Trophoblast cell (in vitro differentiated cells and primary cell): Measurements from ENCODE around the gene CD36.

ENCODE experiments used
- DNase-seq, 2 donors: peaks; one replicate each; pipeline ENCODE4 v3.0.0-alpha.2; 2016
- H2AFZ ChIP-seq: 2 replicates; pipeline ENCODE4 v1.6.1; 2013; ENCODE audit warnings: low read length, moderate library complexity, mild to moderate bottlenecking; ENCODE audit not compliant: insufficient read depth, poor library complexity
- H2AK5ac ChIP-seq: 2 replicates; pipeline ENCODE4 v1.6.1; 2013; ENCODE audit warnings: mild to moderate bottlenecking, low read length
- H2BK120ac ChIP-seq: 2 replicates; pipeline ENCODE4 v1.6.1; 2013; ENCODE audit warnings: low read length, mild to moderate bottlenecking, moderate library complexity; ENCODE audit not compliant: insufficient read depth, poor library complexity
- H2BK12ac ChIP-seq: 2 replicates; pipeline ENCODE4 v1.6.1; 2013; ENCODE audit warnings: mild to moderate bottlenecking, low read length, moderate library complexity
- H2BK5ac ChIP-seq: 2 replicates; pipeline ENCODE4 v1.6.1; 2013; ENCODE audit warnings: low read length, low read depth, moderate library complexity, mild to moderate bottlenecking; ENCODE audit not compliant: poor library complexity
- H3K14ac ChIP-seq: 2 replicates; pipeline ENCODE4 v1.6.1; 2013; ENCODE audit warnings: mild to moderate bottlenecking, low read length
- H3K18ac ChIP-seq: 2 replicates; pipeline ENCODE4 v1.6.1; 2013; ENCODE audit warnings: mild to moderate bottlenecking, low read length
- H3K23ac ChIP-seq: 2 replicates; pipeline ENCODE4 v1.6.1; 2013; ENCODE audit warnings: low read length
- H3K27ac ChIP-seq: 2 replicates; pipeline ENCODE4 v1.5.1; 2013; ENCODE audit warnings: low read depth, mild to moderate bottlenecking, inconsistent platforms, low read length, moderate library complexity
- H3K27me3 ChIP-seq: 2 replicates; pipeline ENCODE4 v1.6.1; 2013; ENCODE audit warnings: inconsistent platforms, mild to moderate bottlenecking, low read length, moderate library complexity; ENCODE audit not compliant: insufficient read depth
- H3K36me3 ChIP-seq, 2 experiments: 1 replicate in 1 of 2; 2 replicates in 1 of 2; pipeline ENCODE4 v1.6.1; 2013; ENCODE audit warnings: low read length in 2 of 2, mild to moderate bottlenecking in 2 of 2, moderate library complexity in 1 of 2; ENCODE audit not compliant: insufficient read depth in 2 of 2, control insufficient read depth in 1 of 2
- H3K4ac ChIP-seq: 2 replicates; pipeline ENCODE4 v1.6.1; 2013; ENCODE audit warnings: low read depth, mild to moderate bottlenecking, low read length, moderate library complexity
- H3K4me1 ChIP-seq, 2 experiments: 1 replicate in 1 of 2; 2 replicates in 1 of 2; pipeline ENCODE4 v1.6.1; 2013; ENCODE audit warnings: low read length in 2 of 2, mild to moderate bottlenecking in 2 of 2, moderate library complexity in 1 of 2; ENCODE audit not compliant: insufficient read depth in 2 of 2, control insufficient read depth in 1 of 2
- H3K4me2 ChIP-seq: 2 replicates; pipeline ENCODE4 v1.6.1; 2013; ENCODE audit warnings: inconsistent platforms, mild to moderate bottlenecking, low read length, moderate library complexity
- H3K4me3 ChIP-seq: 2 replicates; pipeline ENCODE4 v1.5.1; 2013; ENCODE audit warnings: mild to moderate bottlenecking, low read depth, low read length, inconsistent platforms
- H3K79me1 ChIP-seq: one replicate; pipeline ENCODE4 v1.6.1; 2013; ENCODE audit warnings: low read length
- H3K79me2 ChIP-seq: 2 replicates; pipeline ENCODE4 v1.6.1; 2013; ENCODE audit warnings: low read length, mild to moderate bottlenecking; ENCODE audit not compliant: control insufficient read depth, insufficient read depth, poor library complexity
- H3K9ac ChIP-seq: 2 replicates; pipeline ENCODE4 v1.6.1; 2013; ENCODE audit warnings: mild to moderate bottlenecking, low read length
- H3K9me3 ChIP-seq: 2 replicates; pipeline ENCODE4 v1.6.1; 2013; ENCODE audit warnings: low read depth, mild to moderate bottlenecking, control low read depth, inconsistent platforms, low read length; ENCODE audit not compliant: insufficient read depth
- H4K12ac ChIP-seq: 2 replicates; pipeline ENCODE4 v1.6.1; 2013; ENCODE audit warnings: low read depth, mild to moderate bottlenecking, low read length, moderate library complexity
- H4K8ac ChIP-seq: 2 replicates; pipeline ENCODE4 v1.6.1; 2013; ENCODE audit warnings: low read depth, mild to moderate bottlenecking, low read length, moderate library complexity
- H4K91ac ChIP-seq: one replicate; pipeline ENCODE4 v1.6.1; 2013; ENCODE audit warnings: low read depth, mild to moderate bottlenecking, low read length, moderate library complexity
- WGBS: extraction: QIAGEN DNeasy Blood & Tissue Kit; methylation state at CpG from one replicate; pipeline ENCODE4 v1.1.7; 2013; ENCODE audit warnings: missing lambda C conversion rate; ENCODE audit not compliant: insufficient read length, insufficient coverage; ENCODE audit errors: extremely low coverage; 5-methylcytosine and 5-hydroxymethylcytosine counted together

The CD36 gene

DNA sequence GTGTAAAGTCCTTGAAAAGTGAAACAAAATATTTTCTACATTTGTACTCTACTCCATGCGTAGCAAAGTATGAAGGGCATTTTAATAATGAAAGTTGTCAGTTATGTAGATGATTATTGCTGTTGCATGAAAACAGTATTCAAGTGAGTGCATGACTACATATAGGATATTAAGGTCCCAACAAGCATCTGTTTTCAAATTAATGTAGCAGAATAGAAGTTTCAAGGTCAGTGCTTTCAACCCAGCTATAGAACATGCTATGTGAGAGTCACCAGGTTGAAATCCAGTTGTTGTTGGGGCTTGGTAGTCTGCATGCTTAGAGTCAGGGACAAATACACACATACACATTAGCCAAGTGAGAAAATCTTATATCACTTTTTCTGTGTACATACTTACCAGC is 14.8 kb downstream of the CD36 start:
- no peak overlapping the region for H2BK5ac ChIP-seq
- H3K18ac ChIP-seq, result no peak overlapping the region
- H3K79me2 ChIP-seq, result no peaks in the 10 kb centered on the region
- no peak overlapping the region for H3K23ac ChIP-seq
- H2AK5ac ChIP-seq, result no peak overlapping the region
- H3K4me1 ChIP-seq, result no peaks in the 10 kb centered on the region
- peak in 1 of 2 donors; percentile 73 for DNase-seq
- no peak overlapping the region for H4K8ac ChIP-seq
- no peak overlapping the region for H3K27ac ChIP-seq
- H3K4ac ChIP-seq, result no peak overlapping the region
- H3K9ac ChIP-seq, result no peak overlapping the region
- no CpG with 5 or more reads among the region's 1 CpG for WGBS
- no peaks in the 10 kb centered on the region for H3K27me3 ChIP-seq
- no peak overlapping the region for H3K4me3 ChIP-seq
- H2BK12ac ChIP-seq, result no peak overlapping the region
- no peak overlapping the region for H2AFZ ChIP-seq
- H2BK120ac ChIP-seq, result no peak overlapping the region
- H3K79me1 ChIP-seq, result no peaks in the 10 kb centered on the region
- H3K14ac ChIP-seq, result no peak overlapping the region
- no peaks in the 10 kb centered on the region for H3K9me3 ChIP-seq
- no peak overlapping the region for H4K91ac ChIP-seq
- H4K12ac ChIP-seq, result no peak overlapping the region
- H3K36me3 ChIP-seq, result no peaks in the 10 kb centered on the region
- H3K4me2 ChIP-seq, result no peak overlapping the region

DNA sequence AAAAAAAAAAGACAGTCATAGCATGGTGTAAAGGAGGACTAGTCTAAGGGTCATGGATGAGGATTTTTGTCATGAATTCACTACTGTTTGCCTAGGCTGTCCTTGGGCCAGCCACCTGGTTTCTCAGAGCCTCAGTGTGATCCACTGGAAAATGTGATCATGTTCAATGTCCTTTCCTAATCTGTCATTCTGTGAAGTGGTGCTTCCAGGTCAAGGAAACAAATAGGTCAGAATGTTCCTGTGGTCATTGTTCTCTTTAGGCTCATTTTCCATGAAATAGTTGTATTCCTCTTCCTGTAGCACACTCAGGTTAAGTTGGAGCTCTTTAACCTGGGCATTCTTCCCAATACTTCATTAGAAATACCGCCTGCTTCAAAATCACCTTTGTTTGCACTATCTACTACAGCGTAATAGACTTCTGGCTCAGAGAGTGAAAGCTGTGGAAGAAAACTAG is 16.5 kb downstream of the CD36 start:
- WGBS, result no CpG with 5 or more reads among the region's 2 CpGs
- H3K23ac ChIP-seq, result no peak overlapping the region
- H2BK120ac ChIP-seq, result no peak overlapping the region
- no peak overlapping the region for H3K18ac ChIP-seq
- no peak overlapping the region for H4K8ac ChIP-seq
- no peak overlapping the region for H2AK5ac ChIP-seq
- H2AFZ ChIP-seq, result no peak overlapping the region
- no peak overlapping the region for H2BK12ac ChIP-seq
- no peak overlapping the region for H4K12ac ChIP-seq
- H3K14ac ChIP-seq, result no peak overlapping the region
- H3K4me2 ChIP-seq, result no peak overlapping the region
- no peak overlapping the region for H3K9ac ChIP-seq
- H3K27me3 ChIP-seq, result no peaks in the 10 kb centered on the region
- H3K4me1 ChIP-seq, result no peaks in the 10 kb centered on the region
- H3K36me3 ChIP-seq, result no peaks in the 10 kb centered on the region
- no peak overlapping the region for H3K4ac ChIP-seq
- H3K4me3 ChIP-seq, result no peak overlapping the region
- no peaks in the 10 kb centered on the region for H3K9me3 ChIP-seq
- no peak overlapping the region for H4K91ac ChIP-seq
- no peak overlapping the region for H2BK5ac ChIP-seq
- no peak for DNase-seq
- H3K79me2 ChIP-seq, result no peaks in the 10 kb centered on the region
- H3K27ac ChIP-seq, result no peak overlapping the region
- H3K79me1 ChIP-seq, result peaks cover 3% of the 10 kb centered on the region

DNA sequence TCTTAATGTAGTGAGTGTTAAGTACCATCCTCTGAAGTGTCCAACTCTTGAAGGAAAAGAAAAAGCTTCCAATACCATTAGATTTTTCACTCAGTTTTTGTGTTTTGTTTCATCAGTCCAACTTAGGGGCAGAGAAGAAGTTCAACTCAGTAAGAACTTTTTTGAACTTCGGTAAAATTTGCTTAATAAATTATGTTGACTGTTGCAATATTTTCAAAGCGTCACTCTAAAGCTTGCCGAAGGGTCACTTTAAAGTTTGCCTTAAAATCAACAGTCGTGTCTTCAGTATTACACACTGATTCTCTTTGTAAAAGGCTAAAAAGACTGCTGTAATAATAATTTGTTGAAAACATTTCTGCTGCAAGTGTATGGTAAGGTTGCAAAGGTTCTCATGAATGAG is 17.6 kb downstream of the CD36 start:
- Histone ChIP-seq H3K4me2 (no peak overlapping the region), H2BK12ac (no peak overlapping the region), H2BK5ac (no peak overlapping the region), H3K4ac (no peak overlapping the region), H3K18ac (no peak overlapping the region), H2BK120ac (no peak overlapping the region), H3K27me3 (no peaks in the 10 kb centered on the region), H3K4me3 (no peak overlapping the region), H3K9ac (no peak overlapping the region), H3K27ac (no peak overlapping the region), H3K9me3 (no peaks in the 10 kb centered on the region), H3K36me3 (no peaks in the 10 kb centered on the region), H4K8ac (no peak overlapping the region), H3K79me1 (peaks cover 3% of the 10 kb centered on the region), H3K14ac (no peak overlapping the region), H2AFZ (no peak overlapping the region), H2AK5ac (no peak overlapping the region), H3K23ac (no peak overlapping the region), H3K4me1 (no peaks in the 10 kb centered on the region), H4K91ac (no peak overlapping the region), H4K12ac (no peak overlapping the region), H3K79me2 (no peaks in the 10 kb centered on the region)
- WGBS, result no CpG with 5 or more reads among the region's 4 CpGs
- DNase-seq, result no peak

GRCh38 chr7:80659120-80660055 is 20.9 kb downstream of the CD36 start:
- Histone ChIP-seq H3K36me3 (no peaks in the 10 kb centered on the region), H3K14ac (no peak overlapping the region), H3K27me3 (no peaks in the 10 kb centered on the region), H4K91ac (no peak overlapping the region), H4K12ac (no peak overlapping the region), H3K9me3 (no peaks in the 10 kb centered on the region), H3K23ac (no peak overlapping the region), H2BK12ac (no peak overlapping the region), H3K4me2 (no peak overlapping the region), H3K79me1 (peaks cover 3% of the 10 kb centered on the region), H2BK120ac (no peak overlapping the region), H3K4me3 (no peak overlapping the region), H4K8ac (no peak overlapping the region), H3K79me2 (no peaks in the 10 kb centered on the region), H3K27ac (no peak overlapping the region), H3K4me1 (no peaks in the 10 kb centered on the region), H2BK5ac (no peak overlapping the region), H2AFZ (no peak overlapping the region), H3K4ac (no peak overlapping the region), H2AK5ac (no peak overlapping the region), H3K9ac (no peak overlapping the region), H3K18ac (no peak overlapping the region)
- DNase-seq, result peak in 1 of 2 donors; percentile 76
- WGBS, result no CpG with 5 or more reads among the region's 3 CpGs
